WTC11 (cell line): ENCODE results near the gene DISP3. TPM values are rescaled to one million over a fixed set of nuclear protein-coding genes. Genes with fewer than 3 reads are reported as not detected.

ENCODE experiments used
- ATAC-seq: fragments of 200-7000 bp; cut with Tn5 transposase; 2 replicates; pipeline ENCODE4 v1.10.0; 2021; ENCODE audit warnings: mild to moderate bottlenecking, moderate library complexity
- CTCF ChIA-PET: fragments of 300-600 bp; sonication (Branson Sonifier 250); formaldehyde crosslinking; loops from one replicate; lab custom pipeline; 2021; ENCODE audit warnings: antibody characterized with exemption; lab: Charles Lee
- POLR2A ChIA-PET: fragments of 350-600 bp; sonication (Branson Sonifier 250); formaldehyde crosslinking; loops from one replicate; lab custom pipeline; 2021; ENCODE audit warnings: antibody characterized with exemption; lab: Charles Lee
- DNase-seq: peaks from one replicate; pipeline ENCODE4 v3.0.0; 2021; ENCODE audit warnings: low spot score
- H3K27ac Mint-ChIP-seq: 2 replicates; pipeline ENCODE4 v1.8.0; 2021; ENCODE audit warnings: mixed read lengths
- H3K27me3 Mint-ChIP-seq: 2 replicates; pipeline ENCODE4 v1.8.0; 2021; ENCODE audit warnings: low read depth, mild to moderate bottlenecking, moderate library complexity, mixed read lengths
- H3K36me3 Mint-ChIP-seq: 2 replicates; pipeline ENCODE4 v1.8.0; 2021; ENCODE audit warnings: mixed read lengths
- H3K4me1 Mint-ChIP-seq: 2 replicates; pipeline ENCODE4 v1.8.0; 2022; ENCODE audit warnings: mixed read lengths
- H3K4me3 Mint-ChIP-seq: 2 replicates; pipeline ENCODE4 v1.8.0; 2021; ENCODE audit warnings: mild to moderate bottlenecking, moderate library complexity, mixed read lengths
- H3K9me3 Mint-ChIP-seq: 2 replicates; pipeline ENCODE4 v1.8.0; 2021; ENCODE audit warnings: mixed read lengths
- ATF1 ChIP-seq: sonication (generic); formaldehyde crosslinking; IDR thresholded peaks from 2 replicates; pipeline ENCODE4 v1.8.1; 2023; ENCODE audit warnings: mild to moderate bottlenecking, moderate library complexity, missing genetic modification reagents
- ELF4 ChIP-seq: sonication (generic); formaldehyde crosslinking; IDR thresholded peaks from 2 replicates; pipeline ENCODE4 v1.8.1; 2022; ENCODE audit warnings: low read depth, mild to moderate bottlenecking, moderate library complexity, missing genetic modification reagents
- ESRRA ChIP-seq: sonication (generic); formaldehyde crosslinking; IDR thresholded peaks from 2 replicates; pipeline ENCODE4 v1.8.1; 2022; ENCODE audit warnings: mild to moderate bottlenecking, missing genetic modification reagents, borderline replicate concordance
- FOXJ3 ChIP-seq: sonication (generic); formaldehyde crosslinking; IDR thresholded peaks from 2 replicates; pipeline ENCODE4 v1.9.0; 2021; ENCODE audit warnings: missing genetic modification reagents, mild to moderate bottlenecking, borderline replicate concordance
- GTF2I ChIP-seq: fragments of 250-450 bp; sonication (Bioruptor Pico); conservative IDR thresholded peaks from 2 replicates; pipeline ENCODE4 v1.4.0; 2021; ENCODE audit warnings: mild to moderate bottlenecking
- HMGA2 ChIP-seq: fragments of 250-450 bp; sonication (Bioruptor Pico); IDR thresholded peaks from 2 replicates; pipeline ENCODE4 v1.4.0; 2021; ENCODE audit warnings: mild to moderate bottlenecking, moderate library complexity
- MYBL2 ChIP-seq: sonication (generic); formaldehyde crosslinking; IDR thresholded peaks from 2 replicates; pipeline ENCODE4 v1.8.1; 2023; ENCODE audit warnings: mild to moderate bottlenecking, moderate library complexity, missing genetic modification reagents
- NFE2L1 ChIP-seq: sonication (generic); formaldehyde crosslinking; IDR thresholded peaks from 2 replicates; pipeline ENCODE4 v1.8.1; 2023; ENCODE audit warnings: missing genetic modification reagents
- NFYB ChIP-seq: sonication (generic); formaldehyde crosslinking; conservative IDR thresholded peaks from 2 replicates; pipeline ENCODE4 v1.8.0; 2022; ENCODE audit warnings: low read depth, missing genetic modification reagents
- RELA ChIP-seq: sonication (generic); formaldehyde crosslinking; IDR thresholded peaks from 2 replicates; pipeline ENCODE4 v1.8.1; 2022; ENCODE audit warnings: missing genetic modification reagents, mild to moderate bottlenecking, borderline replicate concordance
- TCF7 ChIP-seq: sonication (generic); formaldehyde crosslinking; IDR thresholded peaks from 2 replicates; pipeline ENCODE4 v1.8.0; 2022; ENCODE audit warnings: mild to moderate bottlenecking, low read depth, missing genetic modification reagents, moderate library complexity
- TP53 ChIP-seq: sonication (generic); formaldehyde crosslinking; IDR thresholded peaks from 2 replicates; pipeline ENCODE4 v1.8.1; 2023; ENCODE audit warnings: mild to moderate bottlenecking, missing genetic modification reagents
- ZBTB21 ChIP-seq: sonication (generic); formaldehyde crosslinking; IDR thresholded peaks from 2 replicates; pipeline ENCODE4 v1.8.1; 2023; ENCODE audit warnings: mild to moderate bottlenecking, missing genetic modification reagents, borderline replicate concordance
- ZNF396 ChIP-seq: fragments of 250-450 bp; sonication (Bioruptor Pico); IDR thresholded peaks from 2 replicates; pipeline ENCODE4 v1.8.0; 2021; ENCODE audit warnings: mild to moderate bottlenecking, moderate library complexity, borderline replicate concordance
- total RNA-seq: library from RNA; stranded (reverse); gene quantifications from 3 replicates; pipeline ENCODE4 v1.2.3, GENCODE V29; 2021
- TF ChIP-seq, protein P1 (sequence below): sonication (generic); formaldehyde crosslinking; IDR thresholded peaks from 2 replicates; pipeline ENCODE4 v1.8.1; 2022; ENCODE audit warnings: mild to moderate bottlenecking, moderate library complexity, missing genetic modification reagents
- TF ChIP-seq, protein P2 (sequence below): sonication (generic); formaldehyde crosslinking; conservative IDR thresholded peaks from 2 replicates; pipeline ENCODE4 v1.8.1; 2023; ENCODE audit warnings: mild to moderate bottlenecking, low read depth, missing genetic modification reagents, moderate library complexity
- TF ChIP-seq, protein P3 (sequence below): sonication (generic); formaldehyde crosslinking; IDR thresholded peaks from 2 replicates; pipeline ENCODE4 v1.8.0; 2023; ENCODE audit warnings: missing genetic modification reagents, mild to moderate bottlenecking, borderline replicate concordance
- TF ChIP-seq, protein P4 (sequence below): sonication (generic); formaldehyde crosslinking; IDR thresholded peaks from 2 replicates; pipeline ENCODE4 v1.8.1; 2023; ENCODE audit warnings: mild to moderate bottlenecking, missing genetic modification reagents
- TF ChIP-seq, protein P5 (sequence below): sonication (generic); formaldehyde crosslinking; IDR thresholded peaks from 2 replicates; pipeline ENCODE4 v1.8.1; 2022; ENCODE audit warnings: missing genetic modification reagents, borderline replicate concordance

Gene DISP3
- total RNA-seq, 1 experiment from 2014 or later, result 6.0 TPM

DNA sequence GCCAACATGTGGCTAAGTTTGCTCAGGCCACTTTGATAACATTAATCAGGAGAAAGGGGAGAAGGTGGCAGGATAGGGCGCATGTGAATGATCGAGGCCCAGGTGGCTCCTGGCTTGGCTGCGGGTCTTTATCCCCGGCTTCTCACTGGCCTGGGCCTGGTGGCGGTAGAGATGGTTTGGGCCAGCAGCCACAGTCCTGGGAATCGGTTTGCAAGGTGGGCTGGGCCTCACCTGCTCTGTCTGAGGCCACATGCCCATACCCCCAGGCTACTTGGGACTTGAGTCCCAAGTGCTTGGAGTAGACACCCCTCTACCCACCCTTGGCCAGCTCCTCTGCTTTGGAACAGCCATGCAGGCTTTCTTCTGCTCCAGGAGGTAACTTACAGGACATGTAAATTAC lies 49.7 kb upstream of the DISP3 start:
- H3K9me3 Mint-ChIP-seq, result no peaks in the 10 kb centered on the region

DNA sequence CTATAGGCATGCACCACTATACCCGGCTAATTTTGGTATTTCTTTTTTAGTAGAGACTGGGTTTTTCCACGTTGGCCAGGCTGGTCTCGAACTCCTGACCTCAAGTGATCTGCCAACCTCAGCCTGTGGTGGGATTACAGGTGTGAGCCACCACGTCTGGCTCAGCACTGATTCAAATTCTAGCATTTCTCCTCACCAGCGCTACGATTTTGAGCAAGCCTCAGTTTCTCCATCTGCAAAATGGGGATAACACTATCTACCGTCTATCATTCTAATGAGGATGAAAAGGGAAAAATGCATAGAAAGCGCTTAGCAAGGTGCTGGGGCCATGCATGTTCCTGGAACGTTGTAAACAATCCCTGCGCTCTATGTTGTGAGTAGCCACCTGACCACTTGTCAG lies 49.0 kb upstream of the DISP3 start:
- ChIA-PET POLR2A (no interaction called here), CTCF (no interaction called here)
- TF ChIP-seq FOXJ3 (CRISPR knock-in tag) (no peak), ZNF396 (no peak), RELA (CRISPR knock-in tag) (no peak), ZBTB21 (no peak), NFE2L1 (CRISPR knock-in tag) (no peak), ESRRA (no peak), ATF1 (CRISPR knock-in tag) (no peak), ELF4 (CRISPR knock-in tag) (no peak), GTF2I (CRISPR knock-in tag) (no peak), HMGA2 (CRISPR knock-in tag) (no peak), TP53 (no peak)
- TF ChIP-seq, protein P1, sequence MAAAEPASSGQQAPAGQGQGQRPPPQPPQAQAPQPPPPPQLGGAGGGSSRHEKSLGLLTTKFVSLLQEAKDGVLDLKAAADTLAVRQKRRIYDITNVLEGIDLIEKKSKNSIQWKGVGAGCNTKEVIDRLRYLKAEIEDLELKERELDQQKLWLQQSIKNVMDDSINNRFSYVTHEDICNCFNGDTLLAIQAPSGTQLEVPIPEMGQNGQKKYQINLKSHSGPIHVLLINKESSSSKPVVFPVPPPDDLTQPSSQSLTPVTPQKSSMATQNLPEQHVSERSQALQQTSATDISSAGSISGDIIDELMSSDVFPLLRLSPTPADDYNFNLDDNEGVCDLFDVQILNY (CRISPR knock-in tag), result no peak
- TF ChIP-seq, protein P2, sequence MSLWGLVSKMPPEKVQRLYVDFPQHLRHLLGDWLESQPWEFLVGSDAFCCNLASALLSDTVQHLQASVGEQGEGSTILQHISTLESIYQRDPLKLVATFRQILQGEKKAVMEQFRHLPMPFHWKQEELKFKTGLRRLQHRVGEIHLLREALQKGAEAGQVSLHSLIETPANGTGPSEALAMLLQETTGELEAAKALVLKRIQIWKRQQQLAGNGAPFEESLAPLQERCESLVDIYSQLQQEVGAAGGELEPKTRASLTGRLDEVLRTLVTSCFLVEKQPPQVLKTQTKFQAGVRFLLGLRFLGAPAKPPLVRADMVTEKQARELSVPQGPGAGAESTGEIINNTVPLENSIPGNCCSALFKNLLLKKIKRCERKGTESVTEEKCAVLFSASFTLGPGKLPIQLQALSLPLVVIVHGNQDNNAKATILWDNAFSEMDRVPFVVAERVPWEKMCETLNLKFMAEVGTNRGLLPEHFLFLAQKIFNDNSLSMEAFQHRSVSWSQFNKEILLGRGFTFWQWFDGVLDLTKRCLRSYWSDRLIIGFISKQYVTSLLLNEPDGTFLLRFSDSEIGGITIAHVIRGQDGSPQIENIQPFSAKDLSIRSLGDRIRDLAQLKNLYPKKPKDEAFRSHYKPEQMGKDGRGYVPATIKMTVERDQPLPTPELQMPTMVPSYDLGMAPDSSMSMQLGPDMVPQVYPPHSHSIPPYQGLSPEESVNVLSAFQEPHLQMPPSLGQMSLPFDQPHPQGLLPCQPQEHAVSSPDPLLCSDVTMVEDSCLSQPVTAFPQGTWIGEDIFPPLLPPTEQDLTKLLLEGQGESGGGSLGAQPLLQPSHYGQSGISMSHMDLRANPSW (CRISPR knock-in tag), result no peak
- TF ChIP-seq, protein P3, sequence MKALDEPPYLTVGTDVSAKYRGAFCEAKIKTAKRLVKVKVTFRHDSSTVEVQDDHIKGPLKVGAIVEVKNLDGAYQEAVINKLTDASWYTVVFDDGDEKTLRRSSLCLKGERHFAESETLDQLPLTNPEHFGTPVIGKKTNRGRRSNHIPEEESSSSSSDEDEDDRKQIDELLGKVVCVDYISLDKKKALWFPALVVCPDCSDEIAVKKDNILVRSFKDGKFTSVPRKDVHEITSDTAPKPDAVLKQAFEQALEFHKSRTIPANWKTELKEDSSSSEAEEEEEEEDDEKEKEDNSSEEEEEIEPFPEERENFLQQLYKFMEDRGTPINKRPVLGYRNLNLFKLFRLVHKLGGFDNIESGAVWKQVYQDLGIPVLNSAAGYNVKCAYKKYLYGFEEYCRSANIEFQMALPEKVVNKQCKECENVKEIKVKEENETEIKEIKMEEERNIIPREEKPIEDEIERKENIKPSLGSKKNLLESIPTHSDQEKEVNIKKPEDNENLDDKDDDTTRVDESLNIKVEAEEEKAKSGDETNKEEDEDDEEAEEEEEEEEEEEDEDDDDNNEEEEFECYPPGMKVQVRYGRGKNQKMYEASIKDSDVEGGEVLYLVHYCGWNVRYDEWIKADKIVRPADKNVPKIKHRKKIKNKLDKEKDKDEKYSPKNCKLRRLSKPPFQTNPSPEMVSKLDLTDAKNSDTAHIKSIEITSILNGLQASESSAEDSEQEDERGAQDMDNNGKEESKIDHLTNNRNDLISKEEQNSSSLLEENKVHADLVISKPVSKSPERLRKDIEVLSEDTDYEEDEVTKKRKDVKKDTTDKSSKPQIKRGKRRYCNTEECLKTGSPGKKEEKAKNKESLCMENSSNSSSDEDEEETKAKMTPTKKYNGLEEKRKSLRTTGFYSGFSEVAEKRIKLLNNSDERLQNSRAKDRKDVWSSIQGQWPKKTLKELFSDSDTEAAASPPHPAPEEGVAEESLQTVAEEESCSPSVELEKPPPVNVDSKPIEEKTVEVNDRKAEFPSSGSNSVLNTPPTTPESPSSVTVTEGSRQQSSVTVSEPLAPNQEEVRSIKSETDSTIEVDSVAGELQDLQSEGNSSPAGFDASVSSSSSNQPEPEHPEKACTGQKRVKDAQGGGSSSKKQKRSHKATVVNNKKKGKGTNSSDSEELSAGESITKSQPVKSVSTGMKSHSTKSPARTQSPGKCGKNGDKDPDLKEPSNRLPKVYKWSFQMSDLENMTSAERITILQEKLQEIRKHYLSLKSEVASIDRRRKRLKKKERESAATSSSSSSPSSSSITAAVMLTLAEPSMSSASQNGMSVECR (CRISPR knock-in tag), result no peak

More for the DNA sequence above, 49.7 kb upstream of the DISP3 start:
- Mint-ChIP-seq H3K4me1 (peaks cover 7% of the 10 kb centered on the region), H3K27me3 (no peaks in the 10 kb centered on the region), H3K27ac (no peak overlapping the region), H3K4me3 (no peak overlapping the region), H3K36me3 (no peaks in the 10 kb centered on the region)
- TF ChIP-seq ELF4 (CRISPR knock-in tag) (no peak), ZNF396 (no peak), NFYB (CRISPR knock-in tag) (no peak), MYBL2 (CRISPR knock-in tag) (no peak), TCF7 (CRISPR knock-in tag) (no peak)
- TF ChIP-seq, protein P4, sequence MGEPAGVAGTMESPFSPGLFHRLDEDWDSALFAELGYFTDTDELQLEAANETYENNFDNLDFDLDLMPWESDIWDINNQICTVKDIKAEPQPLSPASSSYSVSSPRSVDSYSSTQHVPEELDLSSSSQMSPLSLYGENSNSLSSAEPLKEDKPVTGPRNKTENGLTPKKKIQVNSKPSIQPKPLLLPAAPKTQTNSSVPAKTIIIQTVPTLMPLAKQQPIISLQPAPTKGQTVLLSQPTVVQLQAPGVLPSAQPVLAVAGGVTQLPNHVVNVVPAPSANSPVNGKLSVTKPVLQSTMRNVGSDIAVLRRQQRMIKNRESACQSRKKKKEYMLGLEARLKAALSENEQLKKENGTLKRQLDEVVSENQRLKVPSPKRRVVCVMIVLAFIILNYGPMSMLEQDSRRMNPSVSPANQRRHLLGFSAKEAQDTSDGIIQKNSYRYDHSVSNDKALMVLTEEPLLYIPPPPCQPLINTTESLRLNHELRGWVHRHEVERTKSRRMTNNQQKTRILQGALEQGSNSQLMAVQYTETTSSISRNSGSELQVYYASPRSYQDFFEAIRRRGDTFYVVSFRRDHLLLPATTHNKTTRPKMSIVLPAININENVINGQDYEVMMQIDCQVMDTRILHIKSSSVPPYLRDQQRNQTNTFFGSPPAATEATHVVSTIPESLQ (CRISPR knock-in tag), result no peak
- TF ChIP-seq, protein P5, sequence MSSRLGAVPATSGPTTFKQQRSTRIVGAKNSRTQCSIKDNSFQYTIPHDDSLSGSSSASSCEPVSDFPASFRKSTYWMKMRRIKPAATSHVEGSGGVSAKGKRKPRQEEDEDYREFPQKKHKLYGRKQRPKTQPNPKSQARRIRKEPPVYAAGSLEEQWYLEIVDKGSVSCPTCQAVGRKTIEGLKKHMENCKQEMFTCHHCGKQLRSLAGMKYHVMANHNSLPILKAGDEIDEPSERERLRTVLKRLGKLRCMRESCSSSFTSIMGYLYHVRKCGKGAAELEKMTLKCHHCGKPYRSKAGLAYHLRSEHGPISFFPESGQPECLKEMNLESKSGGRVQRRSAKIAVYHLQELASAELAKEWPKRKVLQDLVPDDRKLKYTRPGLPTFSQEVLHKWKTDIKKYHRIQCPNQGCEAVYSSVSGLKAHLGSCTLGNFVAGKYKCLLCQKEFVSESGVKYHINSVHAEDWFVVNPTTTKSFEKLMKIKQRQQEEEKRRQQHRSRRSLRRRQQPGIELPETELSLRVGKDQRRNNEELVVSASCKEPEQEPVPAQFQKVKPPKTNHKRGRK (CRISPR knock-in tag), result no peak
- TF ChIP-seq, protein P1 (CRISPR knock-in tag), result no peak
- peak; percentile 39; the same call in 1 of the 2 replicates for ATAC-seq
- no peak for DNase-seq
- CTCF ChIA-PET, result interaction anchor here (1.0 kb wide), 1 partner anchor 14 kb away, joined by 3 read pairs; no protein-coding TSS in a partner anchor
- POLR2A ChIA-PET, result no interaction called here

More for the DNA sequence above, 49.0 kb upstream of the DISP3 start:
- no peaks in the 10 kb centered on the region for H3K9me3 Mint-ChIP-seq
- DNase-seq, result no peak
- no peaks in the 10 kb centered on the region for H3K27me3 Mint-ChIP-seq
- no peak for ATAC-seq
- H3K36me3 Mint-ChIP-seq, result no peaks in the 10 kb centered on the region
- no peak overlapping the region for H3K27ac Mint-ChIP-seq
- H3K4me1 Mint-ChIP-seq, result peaks cover 7% of the 10 kb centered on the region
- H3K4me3 Mint-ChIP-seq, result no peak overlapping the region
